Heart right ventricle (tissue), 16 donors: ENCODE measurements around the gene NCBP3. TPM values are rescaled to one million over a fixed set of nuclear protein-coding genes. Genes with fewer than 3 reads are reported as not detected.
"Not testable (repeated sequence)": the region's sequence is repeated elsewhere in the genome, so short reads cannot be mapped to it uniquely, and the experiment has no call there.

ENCODE experiments used
- ATAC-seq, 8 donors: fragments of 200-7000 bp; cut with Tn5 transposase; one replicate each; pipeline ENCODE4 v1.9.1; 2020; ENCODE audit warnings: mild to moderate bottlenecking in 8 of 8, moderate library complexity in 8 of 8, moderate number of reproducible peaks in 1 of 8
- DNase-seq, 2 donors: peaks; one replicate each; pipeline ENCODE4 v3.0.0-alpha.2; 2020
- H3K27ac ChIP-seq, 10 donors: fragments of 200-600 bp; sonication (generic) in 2 of 10; one replicate each; pipeline versions ENCODE4 v1.5.0 to v1.8.0; 2020 to 2022; ENCODE audit warnings: mild to moderate bottlenecking in 3 of 10
- H3K27me3 ChIP-seq, 7 donors: fragments of 200-600 bp; one replicate each; pipeline ENCODE4 v1.8.0; 2021 to 2022; ENCODE audit warnings: mild to moderate bottlenecking in 2 of 7
- H3K36me3 ChIP-seq, 9 donors: fragments of 200-600 bp; sonication (generic) in 1 of 9; one replicate each; pipeline versions ENCODE4 v1.5.0 to v1.8.0; 2020 to 2022; ENCODE audit warnings: mild to moderate bottlenecking in 2 of 9
- H3K4me1 ChIP-seq, 9 donors: fragments of 200-600 bp; sonication (generic) in 1 of 9; one replicate each; pipeline versions ENCODE4 v1.5.0 to v1.8.0; 2020 to 2022; ENCODE audit warnings: mild to moderate bottlenecking in 4 of 9
- H3K4me3 ChIP-seq, 10 donors: fragments of 200-600 bp; sonication (generic) in 2 of 10; one replicate each; pipeline versions ENCODE4 v1.5.0 to v1.8.0; 2020 to 2022; ENCODE audit warnings: mild to moderate bottlenecking in 7 of 10, moderate library complexity in 2 of 10
- H3K9me3 ChIP-seq, 11 donors: fragments of 200-600 bp in 10 of 11; sonication (generic) in 2 of 11; one replicate each; pipeline versions ENCODE4 v1.5.0 to v1.8.0; 2013 to 2022; ENCODE audit warnings: mild to moderate bottlenecking in 2 of 11, control low read depth in 1 of 11, moderate library complexity in 1 of 11
- WGBS, 2 donors: extraction: QIAGEN DNeasy Blood & Tissue Kit; methylation state at CpG; one replicate each; pipeline ENCODE4 v1.1.7; 2013; ENCODE audit warnings: inconsistent platforms in 1 of 2; 5-methylcytosine and 5-hydroxymethylcytosine counted together
- intact Hi-C, 10 donors: fragments of 100-400 bp; cut with DNase I; formaldehyde crosslinking; loops; one replicate each; pipeline versions ENCODE4 v1.11.1 to v1.14.2; 2022
- polyA plus RNA-seq, 2 donors: library from polyadenylated mRNA; stranded (reverse); fragments of 200-250 nt; gene quantifications; one replicate each; pipeline ENCODE4 v1.2.3, GENCODE V29; 2013
- total RNA-seq, 10 donors: library from RNA; stranded (reverse); fragmentation: NEBNext Ultra II Directional in 3 of 10; extraction: Animal tissue kit (Norgen Biotek cat#: 25700) in 3 of 10; gene quantifications; one replicate each; pipeline versions ENCODE4 v1.2.1 to v1.2.4, GENCODE V29; 2021 to 2023
- TF ChIP-seq, protein P1 (sequence below), 9 donors: fragments of 200-600 bp; sonication (generic) in 2 of 9; IDR thresholded peaks; one replicate each; pipeline versions ENCODE4 v1.5.0 to v1.8.0; 2021 to 2022; ENCODE audit warnings: antibody characterized with exemption in 9 of 9, mild to moderate bottlenecking in 5 of 9, moderate library complexity in 1 of 9
- donor health status: Arrhythmogenic right ventricular cardiomyopathy.
- donor health status: ischemic (EF 13 %, LVEDD 7.1; RV severe dilation, severe dysfunction).
- donor health status: healthy with polysubstance abuse.
- donor health status: DM: no; HTN: yes; CAD: no.
- donor health status: DM: no; HTN: no; CAD: no.
- donor health status: ischemic (EF 25% LVEDD 6.9; RV normal size, moderate dysfunction).
- donor health status: ischemic (EF 25% LVEDD 5.7; RV mildly dilated, moderate dysfunction).
- donor health status: healthy.
- donor health status: DM: yes; HTN: yes; CAD: no.
- donor health status: Ischemic cardiomyopathy.
- donor health status: ischemic (EF 35%, LVEDD 5.7; RV mildly dilated, moderate dysfunction).
- donor health status: nonischemic (EF 11% LVEDD 7.7; RV severe dilation, severe dysfunction).
- donor health status: DM: yes; HTN: yes; CAD: no.
- donor health status: PGD.
- donor health status: ischemic (EF 29% LVEDD 5.4; RV normal size, mild dysfunction).
- donor health status: nonischemic (EF 23%, LVEDD 6.1; RV moderate dilation, normal function).

Gene NCBP3
- total and polyA plus RNA-seq, 12 donors: 7.3 to 30.9 (median 21.0) TPM

- TF ChIP-seq, protein P1, sequence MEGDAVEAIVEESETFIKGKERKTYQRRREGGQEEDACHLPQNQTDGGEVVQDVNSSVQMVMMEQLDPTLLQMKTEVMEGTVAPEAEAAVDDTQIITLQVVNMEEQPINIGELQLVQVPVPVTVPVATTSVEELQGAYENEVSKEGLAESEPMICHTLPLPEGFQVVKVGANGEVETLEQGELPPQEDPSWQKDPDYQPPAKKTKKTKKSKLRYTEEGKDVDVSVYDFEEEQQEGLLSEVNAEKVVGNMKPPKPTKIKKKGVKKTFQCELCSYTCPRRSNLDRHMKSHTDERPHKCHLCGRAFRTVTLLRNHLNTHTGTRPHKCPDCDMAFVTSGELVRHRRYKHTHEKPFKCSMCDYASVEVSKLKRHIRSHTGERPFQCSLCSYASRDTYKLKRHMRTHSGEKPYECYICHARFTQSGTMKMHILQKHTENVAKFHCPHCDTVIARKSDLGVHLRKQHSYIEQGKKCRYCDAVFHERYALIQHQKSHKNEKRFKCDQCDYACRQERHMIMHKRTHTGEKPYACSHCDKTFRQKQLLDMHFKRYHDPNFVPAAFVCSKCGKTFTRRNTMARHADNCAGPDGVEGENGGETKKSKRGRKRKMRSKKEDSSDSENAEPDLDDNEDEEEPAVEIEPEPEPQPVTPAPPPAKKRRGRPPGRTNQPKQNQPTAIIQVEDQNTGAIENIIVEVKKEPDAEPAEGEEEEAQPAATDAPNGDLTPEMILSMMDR (IDR thresholded peaks at IDR 0.05): no peak
- no peak overlapping the region for H3K27ac ChIP-seq
- no peak overlapping the region for H3K4me3 ChIP-seq
- DNase-seq (no peak), ATAC-seq (no peak)
- 85 to 87% methylated on average over 9 of the region's 9 CpGs for WGBS, 2 donors
- H3K27me3 ChIP-seq: no peaks in the 10 kb centered on the region
- H3K9me3 ChIP-seq: no peaks in the 10 kb centered on the region
- H3K36me3 ChIP-seq: peaks cover 0 to 13% (median 0%) of the 10 kb centered on the region in 9 donors
- intact Hi-C loops: loop anchor here in 1 of 10 donors (5.0 kb wide), 1 partner anchor 111 kb away; no protein-coding TSS in a partner anchor
- H3K4me1 ChIP-seq: peaks cover 5 to 25% (median 16%) of the 10 kb centered on the region in 9 donors
These were observed 2.3 kb upstream of the NCBP3 start for GRCh38 chr17:3848229-3848835.

- intact Hi-C loops: loop anchor here in 1 of 10 donors (5.0 kb wide), 1 partner anchor 110 kb away; no protein-coding TSS in a partner anchor
- H3K9me3 ChIP-seq: no peaks in the 10 kb centered on the region
- TF ChIP-seq, protein P1 (IDR thresholded peaks at IDR 0.05): no peak
- ATAC-seq (no peak), DNase-seq (no peak)
- H3K4me3 ChIP-seq: no peak overlapping the region
- no peak overlapping the region for H3K27ac ChIP-seq
- H3K27me3 ChIP-seq: no peaks in the 10 kb centered on the region
- H3K36me3 ChIP-seq: peaks cover 0 to 24% (median 7%) of the 10 kb centered on the region in 9 donors
- peaks cover 5 to 27% (median 16%) of the 10 kb centered on the region in 9 donors for H3K4me1 ChIP-seq
- 94 to 95% methylated on average over 9 of the region's 9 CpGs for WGBS, 2 donors
These were observed 1.2 kb upstream of the NCBP3 start for GRCh38 chr17:3847165-3847670.

DNA sequence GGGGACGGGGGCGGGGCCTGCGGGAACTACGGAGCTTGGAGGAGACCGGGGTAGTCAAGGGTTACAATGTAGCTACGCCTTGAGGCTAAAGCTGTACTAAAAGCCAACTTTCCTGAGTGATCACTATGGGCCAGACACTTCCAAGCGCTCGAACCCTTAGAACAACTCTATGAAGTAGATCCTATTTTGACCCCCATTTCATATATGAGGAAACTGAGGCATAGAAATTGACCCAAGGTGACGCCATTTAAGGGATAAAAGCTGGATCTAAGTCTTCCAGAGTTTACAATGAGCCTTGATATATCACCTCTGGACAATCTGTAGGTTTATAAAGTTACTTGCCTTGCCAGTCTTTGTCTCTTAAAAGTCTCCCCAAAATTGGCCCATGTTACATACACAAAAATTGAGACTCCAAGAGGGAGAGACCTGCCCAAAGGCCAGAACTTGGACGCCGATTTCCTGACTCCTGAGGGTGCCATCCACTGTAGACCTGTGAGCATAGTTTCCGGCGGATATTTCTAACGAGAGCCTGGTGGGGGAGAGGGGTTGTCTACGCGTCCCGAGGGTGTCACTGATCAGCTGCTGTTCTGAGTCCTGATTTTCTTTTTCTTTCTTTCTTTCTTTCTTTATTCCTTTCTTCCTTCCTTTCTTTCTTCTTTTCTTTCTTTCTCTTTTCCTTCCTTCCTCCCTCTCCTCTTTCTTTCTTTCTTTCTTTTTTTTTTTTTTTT lies 555 bp upstream of the NCBP3 start:
- H3K4me1 ChIP-seq: peaks cover 5 to 27% (median 16%) of the 10 kb centered on the region in 9 donors
- H3K27me3 ChIP-seq: no peaks in the 10 kb centered on the region
- peak overlapping the region in 4 of 10 donors; percentile 94 to 99 (median 98) for H3K27ac ChIP-seq
- 44 to 47% methylated on average over 17 of the region's 17 CpGs for WGBS, 2 donors
- H3K4me3 ChIP-seq: peak overlapping the region in 8 of 10 donors; percentile 56 to 98 (median 90)
- intact Hi-C loops: loop anchor here in 1 of 10 donors (5.0 kb wide), 1 partner anchor 109 kb away; no protein-coding TSS in a partner anchor
- ATAC-seq (no peak), DNase-seq (no peak)
- peaks cover 0 to 31% (median 11%) of the 10 kb centered on the region in 9 donors for H3K36me3 ChIP-seq
- no peaks in the 10 kb centered on the region for H3K9me3 ChIP-seq
- TF ChIP-seq, protein P1 (IDR thresholded peaks at IDR 0.05): peak in 3 of 9 donors; percentile 3 to 10 (median 3)

DNA sequence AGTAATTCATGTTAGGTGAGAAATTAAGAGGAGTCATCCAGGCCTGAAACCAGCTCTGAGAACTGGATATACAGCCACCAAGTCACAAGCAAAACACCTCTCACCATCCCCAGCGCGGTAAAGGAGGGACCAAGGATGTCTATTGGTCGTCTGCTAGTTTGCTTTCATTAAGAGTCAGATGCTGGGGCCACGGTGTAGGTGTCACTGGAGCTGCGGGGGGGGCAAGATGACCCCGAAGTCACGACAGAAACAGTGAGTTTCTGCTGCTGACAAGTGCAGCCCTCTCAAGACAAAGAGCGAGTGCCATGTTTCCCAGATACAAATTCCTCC lies 790 bp downstream of the NCBP3 start:
- TF ChIP-seq, protein P1 (IDR thresholded peaks at IDR 0.05): no peak
- Histone ChIP-seq H3K9me3 (no peaks in the 10 kb centered on the region), H3K27ac (peak overlapping the region; percentile 42 to 99 (median 94)), H3K4me1 (peaks cover 6 to 30% (median 18%) of the 10 kb centered on the region in 9 donors), H3K27me3 (no peaks in the 10 kb centered on the region), H3K36me3 (peaks cover 0 to 44% (median 19%) of the 10 kb centered on the region in 9 donors), H3K4me3 (peak overlapping the region; percentile 56 to 98 (median 90))
- ATAC-seq (peak in 4 of 8 donors; percentile 1 to 3 (median 2)), DNase-seq (no peak)
- intact Hi-C loops: loop anchor here in 1 of 10 donors (5.0 kb wide), 1 partner anchor 108 kb away; no protein-coding TSS in a partner anchor
- WGBS, 2 donors: 0% methylated on average over 8 of the region's 8 CpGs

DNA sequence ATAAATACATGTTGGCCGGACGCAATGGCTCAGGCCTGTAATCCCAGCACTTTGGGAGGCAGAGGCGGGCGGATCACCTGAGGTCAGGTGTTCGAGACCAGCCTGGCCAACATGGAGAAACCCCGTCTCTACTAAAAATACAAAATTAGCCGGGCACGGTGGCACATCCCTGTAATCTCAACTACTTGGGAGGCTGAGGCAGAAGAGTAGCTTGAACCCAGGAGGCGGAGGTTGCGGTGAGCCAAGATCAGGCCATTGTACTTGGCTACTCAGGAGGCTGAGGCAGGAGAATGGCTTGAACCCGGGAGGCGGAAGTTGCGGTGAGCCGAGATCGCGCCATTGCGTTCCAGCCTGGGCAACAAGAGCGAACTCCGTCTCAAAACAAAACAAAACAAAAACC lies 1.5 kb downstream of the NCBP3 start:
- WGBS, 2 donors: 96 to 97% methylated on average over 19 of the region's 19 CpGs
- not testable (repeated sequence) for ATAC-seq

More for the DNA sequence above, 1.5 kb downstream of the NCBP3 start:
- Histone ChIP-seq H3K4me3 (peak overlapping the region in 6 of 10 donors; percentile 63 to 98 (median 92)), H3K4me1 (peaks cover 6 to 34% (median 23%) of the 10 kb centered on the region in 9 donors), H3K27ac (peak overlapping the region in 1 of 10 donors; percentile 99), H3K36me3 (peaks cover 0 to 51% (median 24%) of the 10 kb centered on the region in 9 donors)
- H3K27me3 ChIP-seq, intact Hi-C loops, H3K9me3 ChIP-seq, DNase-seq: not testable (repeated sequence)
